HEK293 (cell line): Measurements from ENCODE around the gene KCNK1.

Experiments used
- IKZF3 ChIP-seq: fragments of 450-650 bp; IDR thresholded peaks from 2 replicates; pipeline ENCODE4 v1.5.0; 2018; ENCODE audit warnings: missing biosample characterization, mild to moderate bottlenecking, missing genetic modification characterization, moderate library complexity
- KLF10 ChIP-seq: fragments of 450-650 bp; IDR thresholded peaks from 2 replicates; pipeline ENCODE4 v1.5.1; 2018; ENCODE audit warnings: missing biosample characterization, mild to moderate bottlenecking, missing genetic modification characterization
- KLF16 ChIP-seq: fragments of 450-650 bp; formaldehyde crosslinking; IDR thresholded peaks from 2 replicates; pipeline ENCODE4 v1.5.1; 2017; ENCODE audit warnings: missing biosample characterization, missing genetic modification characterization
- MEIS1 ChIP-seq: sonication (generic); formaldehyde crosslinking; IDR thresholded peaks from 2 replicates; pipeline ENCODE4 v1.8.1; 2022; ENCODE audit warnings: missing genetic modification reagents, mild to moderate bottlenecking, borderline replicate concordance
- SCRT1 ChIP-seq: fragments of 450-650 bp; formaldehyde crosslinking; IDR thresholded peaks from 2 replicates; pipeline ENCODE4 v1.5.1; 2016; ENCODE audit warnings: missing biosample characterization, missing genetic modification characterization, borderline replicate concordance
- WT1 ChIP-seq: fragments of 450-650 bp; formaldehyde crosslinking; IDR thresholded peaks from 2 replicates; pipeline ENCODE4 v1.5.1; 2016; ENCODE audit warnings: missing biosample characterization, missing genetic modification characterization
- YY1 ChIP-seq: fragments of 450-650 bp; formaldehyde crosslinking; IDR thresholded peaks from 2 replicates; pipeline ENCODE4 v1.5.1; 2018; ENCODE audit warnings: missing biosample characterization, missing genetic modification characterization
- ZBTB21 ChIP-seq: fragments of 450-650 bp; formaldehyde crosslinking; IDR thresholded peaks from 2 replicates; pipeline ENCODE4 v1.5.1; 2017; ENCODE audit warnings: missing biosample characterization, missing genetic modification characterization
- ZFHX2 ChIP-seq: fragments of 450-650 bp; formaldehyde crosslinking; conservative IDR thresholded peaks from 2 replicates; pipeline ENCODE4 v1.5.1; 2016; ENCODE audit warnings: missing biosample characterization, missing genetic modification characterization
- ZIC2 ChIP-seq: fragments of 450-650 bp; formaldehyde crosslinking; IDR thresholded peaks from 2 replicates; pipeline ENCODE4 v1.5.1; 2016; ENCODE audit warnings: missing biosample characterization, missing genetic modification characterization
- ZNF10 ChIP-seq: fragments of 450-650 bp; formaldehyde crosslinking; IDR thresholded peaks from 2 replicates; pipeline ENCODE4 v1.5.1; 2017; ENCODE audit warnings: missing biosample characterization, missing genetic modification characterization
- ZNF121 ChIP-seq: fragments of 450-650 bp; formaldehyde crosslinking; IDR thresholded peaks from 2 replicates; pipeline ENCODE4 v1.5.1; 2016; ENCODE audit warnings: missing biosample characterization, missing genetic modification characterization
- ZNF223 ChIP-seq: fragments of 450-650 bp; formaldehyde crosslinking; IDR thresholded peaks from 2 replicates; pipeline ENCODE4 v1.5.1; 2016; ENCODE audit warnings: missing biosample characterization, missing genetic modification characterization
- ZNF302 ChIP-seq: fragments of 450-650 bp; formaldehyde crosslinking; IDR thresholded peaks from 2 replicates; pipeline ENCODE4 v1.5.1; 2016; ENCODE audit warnings: missing biosample characterization, missing genetic modification characterization, low read depth
- ZNF341 ChIP-seq: fragments of 450-650 bp; formaldehyde crosslinking; IDR thresholded peaks from 2 replicates; pipeline ENCODE4; 2016; ENCODE audit warnings: low read depth, missing biosample characterization, missing genetic modification characterization
- ZNF366 ChIP-seq: fragments of 450-650 bp; formaldehyde crosslinking; conservative IDR thresholded peaks from 2 replicates; pipeline ENCODE4 v1.5.1; 2016; ENCODE audit warnings: missing biosample characterization, missing genetic modification characterization
- ZNF501 ChIP-seq: fragments of 450-650 bp; formaldehyde crosslinking; IDR thresholded peaks from 2 replicates; pipeline ENCODE4 v1.5.1; 2016; ENCODE audit warnings: missing biosample characterization, missing genetic modification characterization
- ZNF555 ChIP-seq: fragments of 450-650 bp; formaldehyde crosslinking; conservative IDR thresholded peaks from 2 replicates; pipeline ENCODE4 v1.5.1; 2017; ENCODE audit warnings: missing biosample characterization, mild to moderate bottlenecking, missing genetic modification characterization, inconsistent platforms
- TF ChIP-seq, protein P1 (sequence below): fragments of 450-650 bp; formaldehyde crosslinking; IDR thresholded peaks from 2 replicates; pipeline ENCODE4 v1.5.0; 2017; ENCODE audit warnings: missing biosample characterization, missing genetic modification characterization, borderline replicate concordance
- TF ChIP-seq, protein P2 (sequence below): fragments of 450-650 bp; formaldehyde crosslinking; IDR thresholded peaks from 2 replicates; pipeline ENCODE4 v1.5.1; 2016; ENCODE audit warnings: missing biosample characterization, missing genetic modification characterization
- TF ChIP-seq, protein P3 (sequence below): fragments of 450-650 bp; formaldehyde crosslinking; IDR thresholded peaks from 2 replicates; pipeline ENCODE4 v1.5.1; 2016; ENCODE audit warnings: missing biosample characterization, missing genetic modification characterization
- TF ChIP-seq, protein P4 (sequence below): fragments of 450-650 bp; formaldehyde crosslinking; IDR thresholded peaks from 2 replicates; pipeline ENCODE4 v1.5.1; 2016; ENCODE audit warnings: missing biosample characterization, missing genetic modification characterization
- TF ChIP-seq, protein P5 (sequence below): fragments of 450-650 bp; formaldehyde crosslinking; IDR thresholded peaks from 2 replicates; pipeline ENCODE4 v1.5.1; 2017; ENCODE audit warnings: missing biosample characterization, missing genetic modification characterization
- TF ChIP-seq, protein P6 (sequence below): fragments of 450-650 bp; formaldehyde crosslinking; IDR thresholded peaks from 2 replicates; pipeline ENCODE4 v1.5.1; 2016; ENCODE audit warnings: missing biosample characterization, missing genetic modification characterization

The KCNK1 gene

DNA sequence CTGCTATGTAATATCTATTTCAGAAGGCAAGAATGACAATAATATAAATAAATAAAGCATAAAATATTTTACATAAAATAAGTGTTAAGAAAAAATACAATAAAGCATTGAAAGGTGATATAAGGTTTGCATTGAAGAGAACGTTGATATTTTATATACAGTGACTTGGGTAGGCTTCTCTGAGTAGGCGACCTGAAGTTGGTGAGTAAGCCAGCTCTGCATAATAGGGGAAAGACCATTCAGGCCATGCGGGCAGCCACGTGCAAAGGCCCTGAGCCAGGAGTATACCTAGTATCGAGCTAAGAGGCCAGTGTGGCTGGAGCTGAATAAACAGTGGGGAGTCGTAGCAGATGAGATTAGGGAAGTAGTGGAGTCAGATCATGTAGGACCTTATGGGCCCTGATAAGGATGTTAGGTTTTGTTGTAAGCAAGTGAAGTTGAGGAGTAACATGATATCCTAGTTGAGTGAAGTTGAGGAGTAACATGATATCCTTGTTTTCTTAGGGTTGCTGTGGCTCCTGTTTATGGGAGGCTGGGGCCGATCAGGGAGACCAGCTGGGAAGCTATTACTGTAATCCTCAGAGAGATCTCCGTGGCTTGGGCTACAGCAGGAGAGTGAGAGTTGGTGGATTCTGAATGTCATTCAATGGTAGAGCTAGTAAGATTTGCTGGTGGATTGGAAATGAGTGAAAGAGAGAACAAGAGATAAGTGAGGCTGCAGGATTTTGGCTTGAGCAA lies 22.0 kb downstream of the KCNK1 start (continued):
- TF ChIP-seq, protein P1, sequence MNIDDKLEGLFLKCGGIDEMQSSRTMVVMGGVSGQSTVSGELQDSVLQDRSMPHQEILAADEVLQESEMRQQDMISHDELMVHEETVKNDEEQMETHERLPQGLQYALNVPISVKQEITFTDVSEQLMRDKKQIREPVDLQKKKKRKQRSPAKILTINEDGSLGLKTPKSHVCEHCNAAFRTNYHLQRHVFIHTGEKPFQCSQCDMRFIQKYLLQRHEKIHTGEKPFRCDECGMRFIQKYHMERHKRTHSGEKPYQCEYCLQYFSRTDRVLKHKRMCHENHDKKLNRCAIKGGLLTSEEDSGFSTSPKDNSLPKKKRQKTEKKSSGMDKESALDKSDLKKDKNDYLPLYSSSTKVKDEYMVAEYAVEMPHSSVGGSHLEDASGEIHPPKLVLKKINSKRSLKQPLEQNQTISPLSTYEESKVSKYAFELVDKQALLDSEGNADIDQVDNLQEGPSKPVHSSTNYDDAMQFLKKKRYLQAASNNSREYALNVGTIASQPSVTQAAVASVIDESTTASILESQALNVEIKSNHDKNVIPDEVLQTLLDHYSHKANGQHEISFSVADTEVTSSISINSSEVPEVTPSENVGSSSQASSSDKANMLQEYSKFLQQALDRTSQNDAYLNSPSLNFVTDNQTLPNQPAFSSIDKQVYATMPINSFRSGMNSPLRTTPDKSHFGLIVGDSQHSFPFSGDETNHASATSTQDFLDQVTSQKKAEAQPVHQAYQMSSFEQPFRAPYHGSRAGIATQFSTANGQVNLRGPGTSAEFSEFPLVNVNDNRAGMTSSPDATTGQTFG = no peak
- TF ChIP-seq ZNF366 (tag by site-specific recombination) = peak; percentile 96
- TF ChIP-seq ZNF10 (tag by site-specific recombination) = peak; percentile 99
- no peak for TF ChIP-seq KLF10
- TF ChIP-seq ZNF555 (tag by site-specific recombination) = no peak
- TF ChIP-seq, protein P2, sequence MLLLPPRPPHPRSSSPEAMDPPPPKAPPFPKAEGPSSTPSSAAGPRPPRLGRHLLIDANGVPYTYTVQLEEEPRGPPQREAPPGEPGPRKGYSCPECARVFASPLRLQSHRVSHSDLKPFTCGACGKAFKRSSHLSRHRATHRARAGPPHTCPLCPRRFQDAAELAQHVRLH (tag by site-specific recombination) = peak; percentile 95
- peak; percentile 98 for TF ChIP-seq ZNF501 (tag by site-specific recombination)
- peak; percentile 88; the same call in 1 of the 2 replicates for TF ChIP-seq ZNF302 (tag by site-specific recombination)
- TF ChIP-seq ZNF341 (tag by site-specific recombination) = 0 out of 2 replicates have a peak, but pooled peaks have one; percentile 48
- TF ChIP-seq IKZF3 (tag by site-specific recombination) = peak; percentile 97
- TF ChIP-seq ZBTB21 (tag by site-specific recombination) = peak; percentile 96
- TF ChIP-seq ZNF223 (tag by site-specific recombination) = no peak
- TF ChIP-seq SCRT1 (tag by site-specific recombination) = 0 out of 2 replicates have a peak, but pooled peaks have one; percentile 49
- peak; percentile 54 for TF ChIP-seq ZFHX2
- TF ChIP-seq KLF16 (tag by site-specific recombination) = peak; percentile 71
- TF ChIP-seq, protein P3, sequence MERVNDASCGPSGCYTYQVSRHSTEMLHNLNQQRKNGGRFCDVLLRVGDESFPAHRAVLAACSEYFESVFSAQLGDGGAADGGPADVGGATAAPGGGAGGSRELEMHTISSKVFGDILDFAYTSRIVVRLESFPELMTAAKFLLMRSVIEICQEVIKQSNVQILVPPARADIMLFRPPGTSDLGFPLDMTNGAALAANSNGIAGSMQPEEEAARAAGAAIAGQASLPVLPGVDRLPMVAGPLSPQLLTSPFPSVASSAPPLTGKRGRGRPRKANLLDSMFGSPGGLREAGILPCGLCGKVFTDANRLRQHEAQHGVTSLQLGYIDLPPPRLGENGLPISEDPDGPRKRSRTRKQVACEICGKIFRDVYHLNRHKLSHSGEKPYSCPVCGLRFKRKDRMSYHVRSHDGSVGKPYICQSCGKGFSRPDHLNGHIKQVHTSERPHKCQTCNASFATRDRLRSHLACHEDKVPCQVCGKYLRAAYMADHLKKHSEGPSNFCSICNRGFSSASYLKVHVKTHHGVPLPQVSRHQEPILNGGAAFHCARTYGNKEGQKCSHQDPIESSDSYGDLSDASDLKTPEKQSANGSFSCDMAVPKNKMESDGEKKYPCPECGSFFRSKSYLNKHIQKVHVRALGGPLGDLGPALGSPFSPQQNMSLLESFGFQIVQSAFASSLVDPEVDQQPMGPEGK = peak; percentile 98
- TF ChIP-seq, protein P4, sequence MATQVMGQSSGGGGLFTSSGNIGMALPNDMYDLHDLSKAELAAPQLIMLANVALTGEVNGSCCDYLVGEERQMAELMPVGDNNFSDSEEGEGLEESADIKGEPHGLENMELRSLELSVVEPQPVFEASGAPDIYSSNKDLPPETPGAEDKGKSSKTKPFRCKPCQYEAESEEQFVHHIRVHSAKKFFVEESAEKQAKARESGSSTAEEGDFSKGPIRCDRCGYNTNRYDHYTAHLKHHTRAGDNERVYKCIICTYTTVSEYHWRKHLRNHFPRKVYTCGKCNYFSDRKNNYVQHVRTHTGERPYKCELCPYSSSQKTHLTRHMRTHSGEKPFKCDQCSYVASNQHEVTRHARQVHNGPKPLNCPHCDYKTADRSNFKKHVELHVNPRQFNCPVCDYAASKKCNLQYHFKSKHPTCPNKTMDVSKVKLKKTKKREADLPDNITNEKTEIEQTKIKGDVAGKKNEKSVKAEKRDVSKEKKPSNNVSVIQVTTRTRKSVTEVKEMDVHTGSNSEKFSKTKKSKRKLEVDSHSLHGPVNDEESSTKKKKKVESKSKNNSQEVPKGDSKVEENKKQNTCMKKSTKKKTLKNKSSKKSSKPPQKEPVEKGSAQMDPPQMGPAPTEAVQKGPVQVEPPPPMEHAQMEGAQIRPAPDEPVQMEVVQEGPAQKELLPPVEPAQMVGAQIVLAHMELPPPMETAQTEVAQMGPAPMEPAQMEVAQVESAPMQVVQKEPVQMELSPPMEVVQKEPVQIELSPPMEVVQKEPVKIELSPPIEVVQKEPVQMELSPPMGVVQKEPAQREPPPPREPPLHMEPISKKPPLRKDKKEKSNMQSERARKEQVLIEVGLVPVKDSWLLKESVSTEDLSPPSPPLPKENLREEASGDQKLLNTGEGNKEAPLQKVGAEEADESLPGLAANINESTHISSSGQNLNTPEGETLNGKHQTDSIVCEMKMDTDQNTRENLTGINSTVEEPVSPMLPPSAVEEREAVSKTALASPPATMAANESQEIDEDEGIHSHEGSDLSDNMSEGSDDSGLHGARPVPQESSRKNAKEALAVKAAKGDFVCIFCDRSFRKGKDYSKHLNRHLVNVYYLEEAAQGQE (tag by site-specific recombination) = peak; percentile 75; the same call in 1 of the 2 replicates
- TF ChIP-seq, protein P5, sequence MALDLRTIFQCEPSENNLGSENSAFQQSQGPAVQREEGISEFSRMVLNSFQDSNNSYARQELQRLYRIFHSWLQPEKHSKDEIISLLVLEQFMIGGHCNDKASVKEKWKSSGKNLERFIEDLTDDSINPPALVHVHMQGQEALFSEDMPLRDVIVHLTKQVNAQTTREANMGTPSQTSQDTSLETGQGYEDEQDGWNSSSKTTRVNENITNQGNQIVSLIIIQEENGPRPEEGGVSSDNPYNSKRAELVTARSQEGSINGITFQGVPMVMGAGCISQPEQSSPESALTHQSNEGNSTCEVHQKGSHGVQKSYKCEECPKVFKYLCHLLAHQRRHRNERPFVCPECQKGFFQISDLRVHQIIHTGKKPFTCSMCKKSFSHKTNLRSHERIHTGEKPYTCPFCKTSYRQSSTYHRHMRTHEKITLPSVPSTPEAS (tag by site-specific recombination) = 0 out of 2 replicates have a peak, but pooled peaks have one; percentile 62
- TF ChIP-seq WT1 (tag by site-specific recombination) = peak; percentile 99
- peak; percentile 98 for TF ChIP-seq ZIC2
- peak; percentile 84 for TF ChIP-seq ZNF121 (tag by site-specific recombination)
- TF ChIP-seq, protein P6, sequence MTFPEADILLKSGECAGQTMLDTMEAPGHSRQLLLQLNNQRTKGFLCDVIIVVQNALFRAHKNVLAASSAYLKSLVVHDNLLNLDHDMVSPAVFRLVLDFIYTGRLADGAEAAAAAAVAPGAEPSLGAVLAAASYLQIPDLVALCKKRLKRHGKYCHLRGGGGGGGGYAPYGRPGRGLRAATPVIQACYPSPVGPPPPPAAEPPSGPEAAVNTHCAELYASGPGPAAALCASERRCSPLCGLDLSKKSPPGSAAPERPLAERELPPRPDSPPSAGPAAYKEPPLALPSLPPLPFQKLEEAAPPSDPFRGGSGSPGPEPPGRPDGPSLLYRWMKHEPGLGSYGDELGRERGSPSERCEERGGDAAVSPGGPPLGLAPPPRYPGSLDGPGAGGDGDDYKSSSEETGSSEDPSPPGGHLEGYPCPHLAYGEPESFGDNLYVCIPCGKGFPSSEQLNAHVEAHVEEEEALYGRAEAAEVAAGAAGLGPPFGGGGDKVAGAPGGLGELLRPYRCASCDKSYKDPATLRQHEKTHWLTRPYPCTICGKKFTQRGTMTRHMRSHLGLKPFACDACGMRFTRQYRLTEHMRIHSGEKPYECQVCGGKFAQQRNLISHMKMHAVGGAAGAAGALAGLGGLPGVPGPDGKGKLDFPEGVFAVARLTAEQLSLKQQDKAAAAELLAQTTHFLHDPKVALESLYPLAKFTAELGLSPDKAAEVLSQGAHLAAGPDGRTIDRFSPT (tag by site-specific recombination) = peak; percentile 92
- TF ChIP-seq YY1 (tag by site-specific recombination) = no peak; the same call in 1 of the 2 replicates
- no peak for TF ChIP-seq MEIS1 (CRISPR knock-in tag)
